ENCODE results near the gene EPHA8.

The EPHA8 gene

GRCh38 chr1:22592919-22593790 lies 29.9 kb downstream of the EPHA8 start:
- no peak for DNase-seq (ENCODE audit: low read depth)
- TF ChIP-seq CTCF (conservative IDR thresholded peaks at IDR 0.05; ENCODE audit: control insufficient read depth, insufficient read depth, low read depth, low read length) = no peak
- H3K4me3 ChIP-seq (ENCODE audit: control insufficient read depth, low read depth, low read length) = no peak overlapping the region

GRCh38 chr1:22594396-22594795 lies 31.1 kb downstream of the EPHA8 start:
- DNase-seq (ENCODE audit: low read depth) = no peak
- no peak for TF ChIP-seq CTCF (conservative IDR thresholded peaks at IDR 0.05; ENCODE audit: control insufficient read depth, insufficient read depth, low read depth, low read length)
- no peak overlapping the region for H3K4me3 ChIP-seq (ENCODE audit: control insufficient read depth, low read depth, low read length)

- no peak for DNase-seq (ENCODE audit: low read depth)
- no peak overlapping the region for H3K4me3 ChIP-seq (ENCODE audit: control insufficient read depth, low read depth, low read length)
- no peak for TF ChIP-seq CTCF (conservative IDR thresholded peaks at IDR 0.05; ENCODE audit: control insufficient read depth, insufficient read depth, low read depth, low read length)
These were observed 31.8 kb downstream of the EPHA8 start for GRCh38 chr1:22595108-22595507.

- no peak for TF ChIP-seq CTCF (conservative IDR thresholded peaks at IDR 0.05; ENCODE audit: control insufficient read depth, insufficient read depth, low read depth, low read length)
- DNase-seq (ENCODE audit: low read depth) = no peak
- no peak overlapping the region for H3K4me3 ChIP-seq (ENCODE audit: control insufficient read depth, low read depth, low read length)
These were observed 34.1 kb downstream of the EPHA8 start for GRCh38 chr1:22597301-22597965.

- no peak for TF ChIP-seq CTCF (conservative IDR thresholded peaks at IDR 0.05; ENCODE audit: control insufficient read depth, insufficient read depth, low read depth, low read length)
- no peak overlapping the region for H3K4me3 ChIP-seq (ENCODE audit: control insufficient read depth, low read depth, low read length)
- DNase-seq (ENCODE audit: low read depth) = no peak
These were observed 34.7 kb downstream of the EPHA8 start for GRCh38 chr1:22597996-22598395.

GRCh38 chr1:22598736-22599135 lies 35.4 kb downstream of the EPHA8 start:
- H3K4me3 ChIP-seq (ENCODE audit: control insufficient read depth, low read depth, low read length) = no peak overlapping the region
- no peak for TF ChIP-seq CTCF (conservative IDR thresholded peaks at IDR 0.05; ENCODE audit: control insufficient read depth, insufficient read depth, low read depth, low read length)
- no peak for DNase-seq (ENCODE audit: low read depth)

All from fibroblast of mammary gland (primary cell).